PC-9 (cell line): Measurements from ENCODE around the gene GCNT4.
A peak's percentile ranks its signal among the peaks of the same experiment; 100 is the strongest.

ENCODE experiments used
- EZH2 ChIP-seq: fragments of 200-600 bp; sonication (generic); IDR thresholded peaks from 2 replicates; pipeline ENCODE4 v1.8.0; 2017; ENCODE audit warnings: antibody characterized with exemption, low read depth
- TF ChIP-seq, protein P1 (sequence below): fragments of 200-600 bp; sonication (generic); conservative IDR thresholded peaks from 2 replicates; pipeline ENCODE4 v1.6.1; 2017; ENCODE audit warnings: mixed run types, antibody characterized with exemption, mild to moderate bottlenecking, moderate library complexity

GRCh38 chr5:75053304-75054133 lies 1.2 kb upstream of the GCNT4 start:
- TF ChIP-seq, protein P1, sequence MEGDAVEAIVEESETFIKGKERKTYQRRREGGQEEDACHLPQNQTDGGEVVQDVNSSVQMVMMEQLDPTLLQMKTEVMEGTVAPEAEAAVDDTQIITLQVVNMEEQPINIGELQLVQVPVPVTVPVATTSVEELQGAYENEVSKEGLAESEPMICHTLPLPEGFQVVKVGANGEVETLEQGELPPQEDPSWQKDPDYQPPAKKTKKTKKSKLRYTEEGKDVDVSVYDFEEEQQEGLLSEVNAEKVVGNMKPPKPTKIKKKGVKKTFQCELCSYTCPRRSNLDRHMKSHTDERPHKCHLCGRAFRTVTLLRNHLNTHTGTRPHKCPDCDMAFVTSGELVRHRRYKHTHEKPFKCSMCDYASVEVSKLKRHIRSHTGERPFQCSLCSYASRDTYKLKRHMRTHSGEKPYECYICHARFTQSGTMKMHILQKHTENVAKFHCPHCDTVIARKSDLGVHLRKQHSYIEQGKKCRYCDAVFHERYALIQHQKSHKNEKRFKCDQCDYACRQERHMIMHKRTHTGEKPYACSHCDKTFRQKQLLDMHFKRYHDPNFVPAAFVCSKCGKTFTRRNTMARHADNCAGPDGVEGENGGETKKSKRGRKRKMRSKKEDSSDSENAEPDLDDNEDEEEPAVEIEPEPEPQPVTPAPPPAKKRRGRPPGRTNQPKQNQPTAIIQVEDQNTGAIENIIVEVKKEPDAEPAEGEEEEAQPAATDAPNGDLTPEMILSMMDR, result peak; percentile 27; the same call in 1 of the 2 replicates
- TF ChIP-seq EZH2, result no peak
